Right lung (tissue), 10 donors: ENCODE results near the gene SLC4A9. TPM values are rescaled to one million over a fixed set of nuclear protein-coding genes. Genes with fewer than 3 reads are reported as not detected.

Experiments
- DNase-seq, 2 donors: peaks; one replicate each; pipeline ENCODE4 v3.0.0-alpha.2; 2013
- long read RNA-seq, 8 donors: transcript quantifications; one replicate each; lab custom pipeline, GENCODE V29; 2026
- polyA plus RNA-seq, 5 donors: library from polyadenylated mRNA; unstranded; fragments of 120-200 nt; gene quantifications; one replicate each; pipeline versions ENCODE4 v1.2.1 to v1.2.3, GENCODE V29; 2013; ENCODE audit warnings: inconsistent platforms in 1 of 5, low replicate concordance in 1 of 5; ENCODE audit not compliant: insufficient read length in 5 of 5, insufficient read depth in 1 of 5

Gene SLC4A9, protein sequence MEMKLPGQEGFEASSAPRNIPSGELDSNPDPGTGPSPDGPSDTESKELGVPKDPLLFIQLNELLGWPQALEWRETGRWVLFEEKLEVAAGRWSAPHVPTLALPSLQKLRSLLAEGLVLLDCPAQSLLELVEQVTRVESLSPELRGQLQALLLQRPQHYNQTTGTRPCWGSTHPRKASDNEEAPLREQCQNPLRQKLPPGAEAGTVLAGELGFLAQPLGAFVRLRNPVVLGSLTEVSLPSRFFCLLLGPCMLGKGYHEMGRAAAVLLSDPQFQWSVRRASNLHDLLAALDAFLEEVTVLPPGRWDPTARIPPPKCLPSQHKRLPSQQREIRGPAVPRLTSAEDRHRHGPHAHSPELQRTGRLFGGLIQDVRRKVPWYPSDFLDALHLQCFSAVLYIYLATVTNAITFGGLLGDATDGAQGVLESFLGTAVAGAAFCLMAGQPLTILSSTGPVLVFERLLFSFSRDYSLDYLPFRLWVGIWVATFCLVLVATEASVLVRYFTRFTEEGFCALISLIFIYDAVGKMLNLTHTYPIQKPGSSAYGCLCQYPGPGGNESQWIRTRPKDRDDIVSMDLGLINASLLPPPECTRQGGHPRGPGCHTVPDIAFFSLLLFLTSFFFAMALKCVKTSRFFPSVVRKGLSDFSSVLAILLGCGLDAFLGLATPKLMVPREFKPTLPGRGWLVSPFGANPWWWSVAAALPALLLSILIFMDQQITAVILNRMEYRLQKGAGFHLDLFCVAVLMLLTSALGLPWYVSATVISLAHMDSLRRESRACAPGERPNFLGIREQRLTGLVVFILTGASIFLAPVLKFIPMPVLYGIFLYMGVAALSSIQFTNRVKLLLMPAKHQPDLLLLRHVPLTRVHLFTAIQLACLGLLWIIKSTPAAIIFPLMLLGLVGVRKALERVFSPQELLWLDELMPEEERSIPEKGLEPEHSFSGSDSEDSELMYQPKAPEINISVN
- polyA plus RNA-seq, result under 1 TPM; 0.15 to 0.34 (median 0.25) TPM
- long read RNA-seq, donor 1, result 0 reads
- long read RNA-seq, donor 2, result 0 reads
- long read RNA-seq, donor 3, result 0 reads
- long read RNA-seq, donor 4, result 0 reads
- long read RNA-seq, donor 5, result 0 reads
- long read RNA-seq, donor 6, partial matches to known transcripts, result 7 of 7 reads
- long read RNA-seq, donor 6, other reads (novel, unspliced or antisense), result 0 of 7 reads
- long read RNA-seq, donor 7, result 0 reads
- long read RNA-seq, donor 8, result 0 reads

DNA sequence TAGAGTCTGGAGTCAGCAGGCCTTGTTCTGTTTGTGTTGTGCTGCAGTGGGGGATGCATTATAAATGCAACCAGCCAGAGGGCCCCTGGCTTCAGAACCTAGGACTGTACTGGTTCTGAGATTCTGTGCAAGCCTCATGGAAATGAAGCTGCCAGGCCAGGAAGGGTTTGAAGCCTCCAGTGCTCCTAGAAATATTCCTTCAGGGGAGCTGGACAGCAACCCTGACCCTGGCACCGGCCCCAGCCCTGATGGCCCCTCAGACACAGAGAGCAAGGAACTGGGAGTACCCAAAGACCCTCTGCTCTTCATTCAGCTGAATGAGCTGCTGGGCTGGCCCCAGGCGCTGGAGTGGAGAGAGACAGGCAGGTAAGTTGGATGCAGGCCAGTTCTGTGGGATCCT lies at the start of gene SLC4A9:
Gene SLC4A9, plus strand, starts transcription at position 94 of the 400 bp plus-strand sequence. Its CDS starts 43 bp downstream, at position 137.
- DNase-seq, result no peak

DNA sequence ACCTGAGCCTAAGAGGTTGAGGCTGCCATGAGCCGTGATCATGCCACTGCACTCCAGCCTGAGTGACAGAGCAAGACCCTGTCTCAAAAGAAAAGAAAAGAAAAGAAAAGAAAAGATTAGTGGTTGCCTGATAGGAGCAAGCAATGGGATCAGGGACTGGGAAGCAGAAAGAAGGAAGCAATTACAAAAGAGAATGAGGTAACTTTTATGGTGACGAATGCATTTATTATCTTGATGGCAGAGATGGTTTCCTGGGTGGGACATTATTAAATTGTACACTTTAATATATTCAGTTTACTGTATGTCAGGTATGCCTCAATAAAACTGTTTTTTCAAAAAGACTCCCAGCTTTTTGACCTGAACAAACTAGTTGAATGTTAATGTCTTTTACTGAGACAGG lies 49.6 kb upstream of the SLC4A9 start:
- no peak for DNase-seq

DNA sequence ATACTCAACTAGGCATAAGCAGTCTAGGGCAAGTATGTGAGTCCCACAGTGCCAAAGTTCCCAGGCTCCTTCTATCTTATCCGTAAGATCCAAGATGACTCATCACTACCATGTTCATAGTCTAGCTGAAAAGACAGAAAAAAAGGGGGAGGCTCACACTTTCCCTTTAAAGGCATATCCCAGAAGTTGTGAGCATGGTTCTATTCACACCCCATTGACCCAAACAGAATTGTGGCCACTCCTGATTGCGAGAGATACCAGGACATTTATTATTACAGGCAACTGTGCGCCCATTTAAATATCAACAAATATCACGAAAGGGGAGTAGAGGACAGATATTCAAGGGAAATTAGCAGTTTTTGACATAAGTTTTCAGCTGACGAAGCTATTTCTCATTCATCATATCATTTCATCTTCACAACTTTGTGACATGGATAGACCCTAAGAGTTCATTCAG lies 49.0 kb upstream of the SLC4A9 start:
- no peak for DNase-seq

DNA sequence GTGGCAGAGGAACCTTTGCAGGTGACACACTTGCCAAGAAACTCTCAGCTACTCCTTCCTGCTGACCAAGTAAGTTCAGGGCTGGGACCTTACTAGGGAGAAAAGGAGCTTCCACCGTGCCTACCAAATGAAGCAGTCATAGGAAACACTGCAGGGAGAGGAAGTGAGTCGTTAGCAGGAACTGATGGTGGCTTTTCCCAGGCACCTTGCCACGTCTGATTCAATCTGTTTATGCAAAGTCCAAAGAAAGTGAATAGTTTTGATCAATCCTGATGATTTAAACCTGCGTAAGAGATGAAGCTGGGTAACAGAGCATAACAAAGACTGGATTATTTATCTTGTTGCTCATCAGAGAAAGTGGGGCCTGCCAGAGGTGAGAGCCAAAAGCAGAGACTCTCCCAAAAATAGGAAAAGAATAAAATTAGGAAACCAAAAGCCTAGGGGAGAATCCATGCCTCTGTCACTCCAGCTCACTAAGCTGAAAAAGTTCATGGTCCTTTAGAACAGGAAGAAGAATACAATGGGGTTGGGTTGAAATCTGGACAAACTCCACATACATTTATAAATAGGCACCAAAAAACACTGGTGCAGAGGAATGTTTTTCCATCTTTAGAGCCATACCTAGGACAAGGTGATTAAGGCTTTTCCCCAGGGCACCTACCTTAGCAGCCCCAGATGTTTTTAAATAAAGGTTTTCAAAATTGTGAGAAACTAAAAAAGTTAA lies 47.8 kb upstream of the SLC4A9 start:
- no peak for DNase-seq

DNA sequence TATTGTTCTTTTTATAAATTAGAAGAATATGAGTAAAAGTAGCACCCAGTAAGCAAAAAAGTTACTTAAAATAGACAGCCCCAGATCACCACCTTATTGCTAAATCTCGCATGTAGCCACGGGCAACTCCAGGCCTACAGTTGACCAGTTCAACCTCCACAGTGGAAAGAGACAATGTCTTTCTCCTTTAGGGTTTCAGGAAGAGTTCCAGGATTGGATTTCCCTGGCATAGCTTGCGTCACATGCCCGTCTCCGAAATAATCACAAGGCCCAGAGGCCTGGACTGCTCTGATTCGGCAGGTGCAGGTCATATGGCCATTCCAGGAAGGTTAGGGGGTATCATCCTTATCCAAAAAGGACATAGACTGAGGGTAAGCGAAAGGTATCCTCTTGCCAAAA lies 47.2 kb upstream of the SLC4A9 start:
- no peak for DNase-seq

DNA sequence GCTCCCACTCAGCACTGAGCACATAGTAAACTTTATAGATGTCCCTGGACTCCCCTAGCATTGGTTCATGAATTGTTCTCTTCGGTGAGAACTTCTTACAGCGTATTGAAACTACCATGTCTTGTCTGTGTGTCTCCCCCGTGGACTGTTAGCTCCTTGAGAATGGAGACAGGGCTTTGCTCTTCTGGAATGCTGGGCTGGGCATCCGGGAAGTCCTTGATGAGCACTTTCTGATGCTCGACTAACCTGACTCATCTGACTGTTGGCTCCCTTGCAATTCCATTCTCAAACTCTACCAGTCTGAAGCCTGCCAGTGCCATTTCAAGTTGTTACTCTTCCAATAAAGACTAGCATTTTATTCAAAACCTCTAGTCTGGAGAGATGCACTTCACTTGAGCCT lies 42.1 kb upstream of the SLC4A9 start:
- no peak for DNase-seq

DNA sequence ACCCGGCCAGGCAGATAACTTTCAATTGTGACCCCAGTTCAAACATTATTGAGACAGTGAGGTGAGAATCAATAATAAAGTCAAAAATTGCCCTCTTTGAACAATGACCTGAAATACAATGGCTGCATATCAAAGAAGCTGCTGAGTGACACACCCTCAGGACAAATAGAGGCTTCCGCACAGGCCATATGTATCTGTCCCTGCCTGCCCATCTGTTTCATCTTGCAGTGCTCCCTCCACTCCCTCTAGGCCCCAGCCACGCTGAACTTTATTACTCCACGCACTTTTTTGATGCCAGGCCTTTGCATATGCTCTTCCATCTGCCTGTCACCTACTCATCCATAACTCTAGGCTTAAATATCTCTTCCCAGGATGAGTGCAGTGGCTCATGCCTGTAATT lies 41.2 kb upstream of the SLC4A9 start:
- no peak for DNase-seq

DNA sequence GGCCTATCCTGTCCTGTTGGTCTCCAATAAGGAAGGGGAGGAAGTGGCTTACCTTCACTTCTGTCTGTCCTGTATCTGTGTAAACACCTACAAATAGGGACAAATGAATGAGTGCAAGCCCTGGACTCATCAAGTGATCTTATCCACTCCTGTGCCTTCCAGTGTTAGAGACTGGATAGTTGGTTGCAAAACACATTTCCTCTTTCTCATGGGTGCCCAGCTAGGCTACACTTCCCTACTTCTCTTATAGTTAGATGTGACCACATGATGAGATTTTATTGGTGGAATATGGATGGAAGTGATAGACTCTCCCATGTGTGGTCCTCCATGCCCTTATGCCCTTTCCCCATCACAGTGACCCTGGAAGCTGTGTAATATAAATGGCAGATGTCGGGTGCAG lies 40.2 kb upstream of the SLC4A9 start:
- DNase-seq, result no peak

DNA sequence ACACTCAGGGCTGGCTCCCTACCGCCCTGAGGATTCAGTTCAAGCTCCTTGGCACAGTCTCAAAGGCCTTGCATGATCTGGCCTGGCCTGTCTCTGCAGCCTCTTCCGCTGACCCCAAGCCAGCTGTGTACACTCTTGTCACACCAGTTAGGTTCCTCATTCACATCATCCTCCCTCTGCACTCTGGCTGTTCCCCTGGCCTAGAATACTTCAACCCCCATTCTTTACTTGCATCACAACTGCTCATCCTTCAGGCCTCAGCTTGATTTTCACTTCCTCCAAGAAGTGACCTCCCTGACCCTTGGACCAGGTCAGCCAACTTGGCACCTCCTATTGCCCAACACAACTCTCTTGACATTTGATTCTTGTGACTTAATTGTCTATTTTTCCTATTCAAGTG lies 38.2 kb upstream of the SLC4A9 start:
- DNase-seq, result no peak

DNA sequence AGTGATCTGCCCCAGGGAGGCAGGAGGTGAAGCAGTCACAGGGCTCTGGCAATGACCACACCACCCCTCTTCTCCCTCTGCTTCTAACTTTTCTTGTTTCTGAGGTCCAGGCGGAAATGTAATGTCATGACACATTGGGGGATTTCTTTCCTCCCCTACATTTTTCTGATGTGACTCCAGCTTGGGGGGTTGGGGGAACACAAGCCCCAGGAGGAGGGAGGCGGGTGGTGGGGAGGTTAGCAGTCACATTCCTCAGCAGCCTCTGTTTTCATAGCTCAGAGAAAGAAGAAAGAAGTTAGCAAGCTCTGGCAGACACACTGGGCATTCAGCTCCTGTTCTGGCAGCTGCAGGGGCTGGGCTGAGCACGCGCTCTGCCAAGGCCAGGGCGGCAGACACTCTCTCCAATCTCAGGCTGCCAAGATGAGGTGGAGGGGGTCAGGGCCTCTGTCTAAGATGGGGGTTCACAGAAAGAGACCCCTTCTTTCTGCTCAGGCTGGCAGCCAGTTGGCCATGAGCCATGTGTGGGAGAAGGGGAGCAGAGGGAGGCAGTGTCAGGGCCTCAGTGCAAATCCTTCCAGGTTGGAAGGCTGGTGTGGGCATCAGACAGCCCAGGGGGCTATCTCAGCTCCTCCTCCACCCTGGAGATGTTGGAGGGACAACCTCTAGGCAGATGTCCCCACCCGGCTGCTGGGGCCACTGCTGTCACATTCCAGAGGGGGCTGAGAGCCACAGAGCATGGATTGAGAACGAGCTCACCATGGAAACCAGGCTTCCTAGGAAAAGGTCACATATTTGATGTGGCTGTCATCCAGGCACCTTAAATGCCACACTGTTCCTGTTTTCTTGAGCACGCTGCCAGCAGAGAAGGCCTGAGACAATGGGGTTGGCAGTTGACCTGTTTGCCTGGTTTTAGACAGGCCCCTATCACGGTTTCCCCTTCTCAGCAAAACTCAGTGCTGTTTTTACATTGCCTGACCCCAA lies 37.0 kb upstream of the SLC4A9 start:
- DNase-seq, result no peak

DNA sequence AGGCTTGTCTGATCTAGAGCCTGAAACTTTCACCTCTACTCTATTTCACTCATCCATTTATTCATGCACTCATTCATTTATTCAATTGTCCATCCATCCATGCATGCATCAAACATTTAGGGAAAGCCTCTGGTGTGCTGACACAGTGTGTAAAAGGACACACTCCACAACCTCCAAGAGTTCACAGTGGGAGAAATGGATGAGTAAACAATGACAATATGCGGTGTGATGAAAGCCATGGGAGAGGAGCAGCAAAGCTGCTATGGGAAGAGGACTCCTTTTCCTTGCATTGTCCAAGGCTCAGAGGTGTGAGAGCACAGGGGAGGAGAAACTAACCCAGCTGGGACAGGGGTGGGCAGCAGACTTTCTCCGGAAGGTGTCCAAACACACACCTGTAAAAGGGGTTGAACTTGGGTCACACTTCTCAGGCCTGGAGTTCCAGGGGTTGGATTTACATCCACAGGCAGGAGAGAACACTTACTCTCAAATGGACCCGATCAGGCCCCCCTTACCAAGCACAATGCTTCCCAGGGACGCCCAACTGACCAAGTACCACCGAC lies 35.9 kb upstream of the SLC4A9 start:
- no peak for DNase-seq

DNA sequence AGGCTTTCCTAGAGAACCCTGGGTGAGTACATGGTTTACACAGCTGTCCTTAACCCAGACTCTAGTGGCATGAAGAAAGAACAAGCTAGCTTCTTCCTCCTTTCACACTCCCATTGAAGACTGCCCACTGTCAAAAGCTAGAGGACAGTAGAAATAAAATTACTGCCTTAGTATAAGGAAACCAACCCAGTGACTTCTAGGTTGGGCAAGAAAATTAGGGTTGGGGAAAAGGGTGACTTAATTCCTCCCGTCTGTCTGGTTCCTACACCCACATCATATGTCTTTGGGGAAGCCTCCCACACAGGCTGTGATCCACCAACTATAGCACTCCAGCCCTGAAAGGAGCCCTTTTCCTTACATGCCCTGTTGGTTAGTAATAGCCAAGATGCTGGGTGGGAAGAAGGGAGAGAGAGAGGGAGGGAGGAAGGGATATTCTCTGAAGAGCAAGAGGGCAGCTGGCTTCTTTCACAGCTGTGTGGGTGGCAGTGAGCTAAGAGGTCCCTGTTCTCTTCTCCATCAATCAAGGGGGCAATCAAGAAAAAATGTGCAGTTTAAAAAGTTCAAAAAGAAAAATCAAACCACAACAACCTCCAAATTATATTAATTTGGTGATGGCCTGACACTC lies 35.3 kb upstream of the SLC4A9 start:
- DNase-seq, result no peak

DNA sequence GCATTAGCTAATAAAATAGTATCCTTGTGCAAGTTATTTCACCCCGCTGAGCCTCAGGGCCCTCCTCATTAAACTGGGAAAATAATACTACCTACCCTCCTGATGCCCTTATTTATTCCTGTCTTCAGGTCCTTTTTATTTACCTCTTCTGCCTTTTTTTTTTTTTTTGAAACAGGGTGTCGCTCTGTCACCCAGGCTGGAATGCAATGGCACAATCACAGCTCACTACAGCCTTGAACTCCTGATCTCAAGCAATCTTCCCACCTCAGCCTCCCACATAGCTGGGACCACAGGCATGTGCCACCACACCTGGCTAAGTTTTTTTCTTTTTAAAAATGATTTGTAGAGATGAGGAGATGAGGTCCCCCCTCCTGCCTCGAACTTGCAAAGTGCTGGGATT lies 34.5 kb upstream of the SLC4A9 start:
- no peak for DNase-seq

DNA sequence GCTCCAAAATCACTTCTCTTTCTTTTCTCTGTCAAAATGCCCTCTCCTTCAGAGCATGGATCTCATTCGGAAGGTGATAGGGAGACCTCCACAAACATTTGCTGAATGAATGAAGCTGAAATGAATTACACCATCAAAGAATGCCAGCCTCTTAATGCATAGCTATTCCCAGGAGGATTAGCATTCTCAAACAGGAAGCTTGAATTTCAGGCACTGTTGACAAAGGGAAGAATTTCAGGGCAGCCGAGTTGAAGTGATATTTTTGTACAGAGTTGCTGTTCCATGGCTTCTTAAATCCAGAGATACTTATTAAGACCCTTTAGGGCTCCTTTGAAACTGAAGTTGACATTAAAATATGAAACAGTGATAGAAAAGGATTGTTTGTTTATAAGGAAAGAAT lies 32.4 kb upstream of the SLC4A9 start:
- DNase-seq, result no peak

DNA sequence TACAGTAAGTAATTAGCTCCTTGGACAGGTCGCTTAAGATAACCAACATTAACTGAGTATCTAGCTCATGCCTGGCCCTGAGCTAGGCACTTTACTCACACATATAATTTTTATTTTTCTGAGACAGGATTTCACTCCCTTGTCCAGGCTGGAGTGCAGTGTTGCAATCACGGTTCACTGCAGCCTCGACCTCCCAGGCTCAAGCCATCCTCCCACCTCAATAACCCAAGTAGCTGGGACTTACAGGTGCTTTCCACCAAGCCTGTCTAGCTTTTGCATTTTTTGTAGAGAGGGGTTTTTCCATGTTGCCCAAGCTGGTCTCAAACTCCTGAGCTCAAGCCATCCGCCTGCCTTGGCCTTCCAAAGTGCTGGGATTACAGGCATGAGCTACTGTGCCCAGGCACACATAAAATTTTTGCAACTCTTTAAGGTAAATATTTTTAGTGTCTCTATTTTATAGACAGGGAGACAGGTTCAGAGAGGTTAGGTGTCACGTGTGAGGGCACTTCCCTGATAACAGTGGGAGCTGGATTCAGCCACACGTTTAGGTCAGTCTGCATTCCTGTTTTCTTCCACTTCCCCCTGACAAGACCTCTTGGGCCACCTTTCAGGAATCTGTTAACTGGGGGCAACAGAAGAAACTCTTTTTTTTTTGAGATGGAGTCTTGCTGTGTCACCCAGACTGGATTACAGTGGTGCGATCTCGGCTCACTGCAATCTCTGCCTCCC lies 31.8 kb upstream of the SLC4A9 start:
- DNase-seq, result no peak

DNA sequence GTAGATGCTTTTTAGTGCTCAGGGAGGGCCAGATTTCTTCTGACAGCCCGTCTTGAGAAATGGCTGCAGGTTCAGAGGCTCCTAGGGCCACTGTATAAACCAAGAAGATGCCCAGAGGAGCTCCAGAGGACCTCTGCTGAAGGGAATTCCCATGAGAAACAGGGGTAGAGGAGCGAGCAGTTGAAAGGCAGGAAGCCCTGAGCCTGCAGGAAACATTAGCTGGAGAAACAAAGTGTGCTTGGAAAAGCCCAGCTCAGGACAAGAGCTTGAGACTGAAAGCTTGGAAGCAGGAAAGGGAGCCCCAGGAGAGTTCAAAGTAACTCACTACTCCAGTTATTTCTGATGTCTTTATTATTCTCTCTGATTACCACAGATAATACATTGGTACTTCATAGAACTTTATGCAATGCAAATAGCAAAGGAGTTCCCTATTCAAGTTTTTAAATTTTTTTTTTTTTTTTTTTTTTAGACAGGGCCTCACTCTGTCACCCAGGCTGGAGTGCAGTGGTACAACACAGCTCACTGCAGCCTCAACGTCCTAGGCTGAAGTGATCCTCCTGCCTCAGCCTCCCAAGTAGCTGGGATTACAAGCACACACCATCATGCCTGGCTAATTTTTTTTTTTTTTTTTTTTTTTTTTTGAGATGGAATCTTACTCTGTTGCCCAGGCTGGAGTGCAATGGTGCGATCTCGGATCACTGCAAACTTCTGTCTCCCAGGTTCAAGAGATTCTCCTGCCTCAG lies 30.1 kb upstream of the SLC4A9 start:
- DNase-seq, result no peak

DNA sequence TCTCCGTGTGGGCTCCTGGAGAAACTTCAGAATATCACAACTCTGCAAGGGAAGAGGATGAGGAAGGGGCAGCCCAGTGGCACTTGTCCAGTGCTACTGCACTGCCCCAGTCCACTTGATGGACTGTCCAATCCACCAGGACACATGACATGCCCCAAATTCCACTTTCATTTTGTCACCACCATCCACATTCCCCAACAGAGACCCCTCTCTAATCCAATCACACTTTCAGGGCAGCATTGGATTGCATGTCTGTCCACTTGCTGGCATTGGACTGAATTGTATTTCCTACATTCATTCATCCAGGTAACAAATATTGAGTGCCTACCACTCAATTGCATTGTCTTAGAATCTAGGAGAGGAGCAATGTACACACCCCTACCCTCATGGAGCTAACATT lies 28.4 kb upstream of the SLC4A9 start:
- DNase-seq, result no peak

DNA sequence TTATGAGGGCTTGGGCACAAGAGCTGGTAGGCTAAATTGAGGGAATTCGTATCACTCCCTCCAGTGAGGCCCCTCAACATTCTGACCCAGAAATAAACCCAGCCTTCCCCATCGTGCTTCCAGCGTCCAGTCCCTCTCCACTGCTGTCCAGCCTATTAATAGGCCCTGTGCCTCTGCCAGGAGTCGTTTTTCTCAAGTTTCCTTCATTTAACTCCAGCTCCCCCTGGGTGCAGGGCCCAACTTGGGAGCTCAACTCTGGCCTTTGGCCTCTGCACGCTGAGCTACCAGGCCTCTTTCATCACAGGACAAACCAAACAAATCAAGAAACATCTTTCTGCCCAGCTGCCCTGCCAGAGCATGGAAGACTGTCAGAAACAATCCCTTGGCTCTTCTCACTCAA lies 23.6 kb upstream of the SLC4A9 start:
- DNase-seq, result peak; percentile 58 to 67
